CD4-positive, alpha-beta T cell treated with Interleukin-4 for 4 hours (primary cell): ENCODE measurements around the gene LILRB1.
"Not testable (repeated sequence)": the region's sequence is repeated elsewhere in the genome, so short reads cannot be mapped to it uniquely, and the experiment has no call there.

Source experiments
- DNase-seq: peaks from one replicate; pipeline ENCODE4 v3.0.0-alpha.2; 2020

LILRB1 gene

DNA sequence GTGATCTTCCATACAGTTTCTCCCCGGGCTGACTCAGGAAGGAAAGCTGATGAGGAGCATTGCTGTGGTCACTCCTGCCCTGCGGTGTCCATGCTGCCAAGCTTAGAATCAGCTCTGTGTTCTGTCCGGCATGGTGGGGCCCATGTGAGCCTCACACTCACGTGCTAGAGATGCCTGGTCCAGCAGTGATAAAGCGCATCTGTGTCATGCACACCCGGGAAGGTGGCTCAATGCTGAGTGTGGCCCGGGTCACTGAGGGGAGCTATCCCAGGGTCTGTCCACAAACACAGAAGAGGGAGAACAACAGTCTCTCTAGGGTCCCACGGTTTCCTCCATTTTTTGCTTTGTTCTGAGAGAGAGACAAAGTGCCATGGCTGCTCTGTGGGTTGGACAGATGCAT is 3.5 kb upstream of the LILRB1 start:
- DNase-seq, result no peak

DNA sequence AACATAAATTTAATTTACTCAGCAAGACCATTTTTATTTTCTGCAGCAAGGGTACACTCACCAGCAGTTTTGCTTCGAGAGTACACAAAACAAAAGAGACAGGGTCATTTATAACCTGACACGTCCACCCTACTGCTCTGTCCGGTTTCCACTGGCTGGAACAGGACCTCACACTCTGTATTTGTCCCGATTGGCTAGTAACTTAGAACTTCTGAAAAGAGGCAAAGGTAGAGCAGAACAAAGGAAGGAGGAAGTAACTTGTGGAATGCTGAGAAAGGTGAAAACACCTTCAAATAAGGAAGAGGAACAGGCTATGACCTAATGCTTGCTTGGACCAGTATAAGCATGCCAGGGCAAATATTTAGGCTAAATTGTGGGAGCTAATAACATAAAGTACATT is 2.4 kb upstream of the LILRB1 start:
- DNase-seq, result not testable (repeated sequence)

DNA sequence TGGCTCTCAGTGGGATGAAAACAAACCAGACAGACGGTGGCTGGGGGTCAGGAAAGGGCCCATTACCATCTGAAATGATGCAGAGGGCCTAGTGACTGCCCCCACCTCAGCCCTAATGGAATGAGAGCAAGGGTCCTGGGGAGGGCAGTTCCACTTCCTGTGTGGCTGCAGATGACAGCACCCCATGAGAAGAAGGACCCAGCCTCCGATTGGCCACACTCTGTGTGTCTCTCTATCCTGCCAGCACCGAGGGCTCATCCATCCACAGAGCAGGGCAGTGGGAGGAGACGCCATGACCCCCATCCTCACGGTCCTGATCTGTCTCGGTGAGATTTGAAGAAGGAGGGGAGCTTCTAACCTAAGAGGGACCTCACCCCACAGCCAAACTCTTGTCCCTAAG is 498 bp downstream of the LILRB1 start:
- DNase-seq, result no peak

DNA sequence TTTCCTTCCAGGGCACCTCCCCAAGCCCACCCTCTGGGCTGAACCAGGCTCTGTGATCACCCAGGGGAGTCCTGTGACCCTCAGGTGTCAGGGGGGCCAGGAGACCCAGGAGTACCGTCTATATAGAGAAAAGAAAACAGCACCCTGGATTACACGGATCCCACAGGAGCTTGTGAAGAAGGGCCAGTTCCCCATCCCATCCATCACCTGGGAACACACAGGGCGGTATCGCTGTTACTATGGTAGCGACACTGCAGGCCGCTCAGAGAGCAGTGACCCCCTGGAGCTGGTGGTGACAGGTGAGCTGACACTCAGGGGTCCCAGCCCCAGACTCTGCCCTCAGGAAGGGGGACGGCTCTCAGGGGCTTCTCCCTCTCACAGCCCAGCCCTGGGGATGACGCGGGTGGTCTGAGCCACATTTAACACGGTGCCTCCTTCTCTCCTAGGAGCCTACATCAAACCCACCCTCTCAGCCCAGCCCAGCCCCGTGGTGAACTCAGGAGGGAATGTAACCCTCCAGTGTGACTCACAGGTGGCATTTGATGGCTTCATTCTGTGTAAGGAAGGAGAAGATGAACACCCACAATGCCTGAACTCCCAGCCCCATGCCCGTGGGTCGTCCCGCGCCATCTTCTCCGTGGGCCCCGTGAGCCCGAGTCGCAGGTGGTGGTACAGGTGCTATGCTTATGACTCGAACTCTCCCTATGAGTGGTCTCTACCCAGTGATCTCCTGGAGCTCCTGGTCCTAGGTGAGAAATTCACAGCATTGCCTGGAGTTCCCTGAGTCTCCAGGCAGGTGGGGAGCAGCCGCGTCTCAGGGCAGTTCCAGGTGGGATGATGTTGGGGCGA is 1.4 kb downstream of the LILRB1 start:
- DNase-seq, result not testable (repeated sequence)

DNA sequence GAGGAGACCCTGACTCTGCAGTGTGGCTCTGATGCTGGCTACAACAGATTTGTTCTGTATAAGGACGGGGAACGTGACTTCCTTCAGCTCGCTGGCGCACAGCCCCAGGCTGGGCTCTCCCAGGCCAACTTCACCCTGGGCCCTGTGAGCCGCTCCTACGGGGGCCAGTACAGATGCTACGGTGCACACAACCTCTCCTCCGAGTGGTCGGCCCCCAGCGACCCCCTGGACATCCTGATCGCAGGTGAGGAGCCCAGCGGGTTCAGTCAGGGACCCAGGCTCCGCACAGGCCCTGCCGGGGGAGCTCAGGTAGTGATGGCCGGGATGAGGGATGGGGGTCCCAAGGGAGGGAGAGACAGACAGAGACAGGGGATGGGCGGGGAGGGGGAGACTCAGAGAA is 2.2 kb downstream of the LILRB1 start:
- DNase-seq, result not testable (repeated sequence)

DNA sequence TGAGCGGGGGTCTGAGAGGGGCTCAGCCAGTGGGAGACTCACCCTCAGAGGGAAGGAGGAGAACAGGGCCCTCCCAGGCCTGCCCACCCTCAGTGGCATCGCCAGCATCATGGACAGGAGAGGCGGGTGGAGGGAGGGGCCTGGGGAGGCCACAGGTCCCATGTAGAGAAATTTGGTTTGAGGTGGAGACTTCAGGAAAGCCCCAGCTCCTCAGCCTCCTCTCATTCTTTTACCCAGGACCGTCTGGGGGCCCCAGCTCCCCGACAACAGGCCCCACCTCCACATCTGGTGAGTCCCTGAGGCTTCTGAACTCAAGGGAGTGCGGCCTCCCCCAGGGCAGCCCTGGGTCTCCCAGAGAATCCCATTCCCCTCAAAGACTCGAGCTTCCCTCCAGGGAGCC is 3.1 kb downstream of the LILRB1 start:
- no peak for DNase-seq

DNA sequence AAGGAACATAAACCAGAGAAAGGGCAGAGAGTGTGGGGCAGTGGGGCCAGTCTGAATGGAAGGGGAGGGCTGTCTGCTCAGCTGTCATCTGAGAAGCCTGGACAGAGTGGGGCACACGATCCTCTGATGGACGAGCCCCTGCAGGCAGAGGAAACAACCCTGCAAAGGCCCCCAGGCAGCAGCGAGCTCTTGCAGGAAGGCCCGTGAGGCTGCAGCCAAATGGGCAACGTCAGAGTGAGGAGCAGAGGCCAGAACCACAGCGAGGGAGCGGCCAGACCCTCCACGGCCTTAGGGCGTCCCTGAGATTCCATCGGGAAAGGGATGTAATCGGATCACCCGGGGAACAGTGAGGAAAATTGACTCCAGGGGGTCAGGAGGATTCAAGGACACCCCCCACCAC is 5.8 kb downstream of the LILRB1 start:
- DNase-seq, result not testable (repeated sequence)

DNA sequence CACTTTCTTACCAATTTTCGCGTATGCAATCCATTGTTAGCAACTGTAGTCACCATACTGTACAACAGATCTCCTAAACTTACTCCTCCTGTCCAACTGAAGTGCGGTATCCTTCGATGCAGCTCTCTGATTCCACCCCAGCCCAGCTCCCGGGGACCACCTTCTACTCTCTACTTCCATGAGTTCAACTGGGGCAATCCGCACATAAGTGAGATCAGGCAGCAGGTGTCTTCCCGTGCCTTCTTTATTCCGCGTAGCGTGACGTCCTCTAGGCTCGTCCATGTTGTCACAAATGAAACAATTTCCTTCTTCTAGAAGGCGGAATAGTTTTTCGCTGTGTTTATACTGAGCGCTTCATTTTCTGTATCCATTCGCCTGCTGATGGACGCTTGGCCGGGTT is 8.4 kb downstream of the LILRB1 start:
- DNase-seq, result no peak

DNA sequence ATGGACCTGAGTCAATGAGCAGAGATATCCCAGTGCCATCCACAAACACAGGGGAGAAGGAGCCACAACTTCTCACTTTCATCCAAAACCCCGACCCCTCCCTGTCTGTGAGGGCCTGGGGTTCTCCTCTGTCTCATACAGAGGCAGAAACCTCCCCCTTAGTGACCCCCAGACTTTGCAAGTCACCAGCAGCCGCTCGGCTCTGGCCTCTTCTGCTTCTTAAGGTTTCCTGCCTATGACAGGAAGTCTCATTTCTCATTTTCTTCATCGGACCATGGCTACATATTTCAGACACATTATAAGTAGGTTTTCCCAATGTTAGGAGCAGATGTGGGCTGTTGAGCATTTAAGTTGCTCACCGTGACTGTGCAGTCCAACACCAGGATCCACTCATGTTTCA is 12.7 kb downstream of the LILRB1 start:
- not testable (repeated sequence) for DNase-seq

DNA sequence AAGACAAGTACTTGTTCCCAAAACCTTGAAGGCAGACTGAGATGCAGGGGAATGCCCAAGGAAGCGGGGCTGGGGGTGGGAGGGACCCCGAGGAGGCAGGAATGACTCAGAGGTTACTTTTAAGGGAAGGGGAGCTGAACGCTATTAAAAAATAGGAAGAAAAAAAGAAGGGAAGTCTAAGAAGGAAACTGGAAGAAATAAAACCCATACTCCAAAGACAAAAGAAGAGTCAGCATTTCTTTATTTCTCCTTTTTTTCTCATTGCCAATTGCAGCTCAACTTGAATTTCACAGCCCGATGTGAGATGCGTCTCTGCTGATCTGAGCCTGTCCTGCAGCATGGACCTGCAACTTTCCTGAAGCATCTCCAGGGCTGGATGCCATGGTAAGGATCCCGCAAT is 13.3 kb downstream of the LILRB1 start:
- DNase-seq, result not testable (repeated sequence)

DNA sequence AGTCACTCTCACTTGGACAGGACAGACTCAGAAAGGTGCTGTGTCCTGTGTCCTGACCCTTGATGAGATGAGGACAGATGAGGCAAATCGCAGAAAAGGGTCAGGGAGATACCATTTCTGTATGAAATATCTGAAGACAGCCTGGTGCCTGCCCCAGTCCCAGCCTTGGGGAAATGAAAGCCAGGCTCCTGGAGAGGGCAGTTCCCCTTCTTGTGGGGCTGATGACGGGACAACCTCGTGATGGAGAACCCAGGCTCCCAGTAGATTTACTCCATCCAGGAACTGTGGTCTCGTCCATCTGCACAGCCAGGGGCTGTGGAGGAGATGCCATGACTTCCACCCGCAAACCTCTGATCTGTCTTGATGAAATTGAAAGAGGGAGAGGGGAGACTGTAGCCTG is 13.8 kb downstream of the LILRB1 start:
- no peak for DNase-seq

DNA sequence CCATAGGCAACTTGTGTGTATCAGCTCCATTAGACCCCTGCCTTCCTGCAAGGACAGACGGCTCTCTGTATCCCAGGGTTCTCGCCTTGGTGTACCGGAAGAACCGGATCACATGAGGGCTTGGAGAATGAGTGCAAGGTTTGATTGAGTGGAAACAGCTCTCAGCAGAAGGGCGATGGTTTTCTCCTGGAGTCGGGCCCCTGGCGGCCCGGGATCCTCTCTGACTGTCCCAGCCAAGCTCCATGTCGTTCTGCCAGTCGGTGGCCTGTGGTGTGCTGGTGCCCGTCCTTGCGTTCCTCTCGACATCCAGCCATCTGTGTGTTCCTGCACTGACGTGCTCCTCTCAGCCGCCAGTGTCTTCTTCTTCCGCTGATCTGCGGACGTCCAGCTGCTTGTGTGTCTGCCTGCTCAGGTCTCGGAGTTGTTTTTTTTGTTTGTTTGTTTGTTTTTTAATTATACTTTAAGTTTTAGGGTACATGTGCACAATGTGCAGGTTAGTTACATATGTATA is 16.1 kb downstream of the LILRB1 start:
- no peak for DNase-seq

DNA sequence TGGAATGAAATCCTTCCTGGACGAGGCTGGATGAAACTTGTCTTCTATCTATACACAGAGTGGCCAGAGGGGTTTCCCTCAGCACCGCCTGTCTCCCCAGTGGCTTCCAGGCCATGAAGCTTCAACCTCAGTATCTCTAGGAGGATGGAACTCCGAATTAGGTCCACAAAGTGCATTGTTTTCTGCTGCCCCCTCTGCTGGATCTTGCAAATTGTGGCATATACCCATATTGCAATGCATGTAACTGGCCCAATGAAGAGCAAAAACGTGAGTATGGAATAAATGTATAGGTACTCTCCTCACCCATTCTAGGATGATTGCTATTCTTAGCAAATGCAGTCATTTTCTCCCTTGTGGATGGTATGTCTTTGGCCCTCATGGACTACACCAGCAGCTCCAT is 17.8 kb downstream of the LILRB1 start:
- DNase-seq, result no peak

DNA sequence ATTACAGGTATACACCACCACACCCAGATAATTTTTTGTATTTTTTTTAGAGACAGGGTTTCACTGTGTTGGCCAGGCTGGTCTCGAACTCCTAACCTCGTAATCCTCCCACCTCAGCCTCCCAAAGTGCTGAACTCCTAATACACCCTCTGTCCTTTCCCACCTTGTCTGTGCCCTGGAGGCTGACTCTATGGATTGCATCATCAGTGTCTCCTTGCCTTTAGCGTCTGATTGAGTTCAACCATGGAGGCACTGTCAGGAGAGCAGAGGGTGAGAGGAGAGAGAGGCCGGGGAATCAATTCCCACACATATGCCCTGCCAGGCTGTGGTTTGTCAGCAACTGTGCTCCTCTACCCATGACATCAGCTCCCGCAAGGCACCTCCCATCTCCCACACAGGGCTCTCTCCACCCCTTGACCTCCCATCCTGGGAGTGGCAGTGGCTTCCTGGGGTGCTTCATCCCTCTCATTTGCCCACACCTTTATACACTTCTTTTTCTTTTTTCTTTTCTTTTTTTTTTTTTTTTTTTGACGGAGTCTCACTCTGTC is 19.9 kb downstream of the LILRB1 start:
- no peak for DNase-seq

DNA sequence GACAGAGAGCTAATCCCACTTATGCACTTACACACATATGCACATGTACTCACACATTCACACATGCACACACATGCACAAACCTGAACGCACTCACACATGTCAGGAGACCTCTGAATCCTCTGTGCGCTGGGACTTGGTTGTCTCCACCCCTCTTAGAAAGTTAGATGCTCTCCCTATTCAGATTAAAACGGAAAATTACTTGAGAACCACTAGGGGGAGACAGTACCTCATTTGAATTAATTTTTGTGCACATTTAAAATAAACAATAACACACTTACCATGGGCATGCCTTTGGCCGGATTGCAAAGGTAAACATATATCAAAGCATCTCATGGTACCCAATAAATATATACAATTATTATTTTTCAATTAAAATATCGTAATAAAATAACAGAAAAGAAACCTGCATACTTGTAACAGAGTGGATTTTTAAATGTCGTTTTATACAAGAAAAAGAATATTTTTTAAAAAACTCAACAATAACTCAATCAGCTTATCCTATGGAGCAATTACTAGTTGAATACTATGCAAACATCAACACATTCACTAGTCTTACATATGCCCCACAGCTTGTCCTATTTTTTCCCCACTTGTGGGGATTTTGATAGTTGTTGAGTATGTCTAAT is 23.0 kb downstream of the LILRB1 start:
- DNase-seq, result peak; percentile 24

DNA sequence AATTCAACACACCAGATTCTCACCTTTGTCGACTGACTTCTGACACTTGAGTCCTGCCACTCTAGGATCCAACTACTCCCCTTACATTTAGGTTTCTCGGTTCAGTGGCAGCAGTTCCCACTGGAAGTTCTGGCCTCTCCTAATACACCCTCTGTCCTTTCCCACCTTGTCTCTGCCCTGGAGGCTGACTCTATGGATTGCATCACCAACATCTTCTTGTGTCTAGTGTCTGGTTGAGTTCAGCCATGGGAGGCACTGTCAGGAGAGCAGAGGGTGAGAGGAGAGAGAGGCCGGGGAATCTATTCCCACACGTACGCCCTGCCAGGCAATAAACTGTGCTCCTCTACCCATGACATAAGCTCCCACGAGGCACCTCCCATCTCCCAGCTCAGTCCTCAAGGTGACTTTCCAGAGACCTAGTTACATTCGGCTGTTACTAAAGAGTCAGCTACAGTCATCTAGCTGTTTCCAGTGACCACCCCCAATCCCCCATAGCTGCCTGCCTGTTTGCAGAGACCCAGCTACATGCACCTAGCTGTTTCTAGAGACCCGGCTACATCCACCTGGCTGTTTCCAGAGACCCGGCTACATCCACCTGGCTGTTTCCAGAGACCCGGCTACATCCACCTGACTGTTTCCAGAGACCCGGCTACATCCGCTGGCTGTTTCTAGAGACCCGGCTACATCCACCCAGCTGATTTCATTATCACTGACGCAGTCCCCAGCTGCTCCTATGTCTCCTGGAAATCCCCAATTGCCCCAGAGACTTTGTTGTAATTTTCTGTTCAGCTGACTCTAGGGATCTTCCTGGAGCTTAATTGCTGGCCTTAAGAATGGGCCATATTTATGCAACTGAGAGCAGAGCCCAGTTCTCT is 24.4 kb downstream of the LILRB1 start:
- no peak for DNase-seq

DNA sequence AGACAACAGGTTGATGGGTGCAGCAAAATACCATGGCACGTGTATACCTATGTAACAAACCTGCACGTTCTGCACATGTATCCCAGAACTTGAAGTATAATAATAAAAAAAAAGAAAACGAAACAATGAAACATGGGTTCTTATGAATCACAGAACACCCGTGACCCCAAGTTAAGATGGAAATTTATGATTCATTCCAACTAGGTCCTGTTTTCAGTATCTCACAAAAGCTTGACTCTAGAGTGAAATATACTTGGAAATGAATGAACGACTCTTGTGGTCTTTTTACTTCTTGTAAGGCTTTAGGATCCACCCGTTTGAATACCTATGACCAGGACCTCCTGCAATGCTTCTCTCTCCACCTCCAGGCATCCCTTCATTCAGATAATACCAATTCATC is 29.0 kb downstream of the LILRB1 start:
- no peak for DNase-seq

DNA sequence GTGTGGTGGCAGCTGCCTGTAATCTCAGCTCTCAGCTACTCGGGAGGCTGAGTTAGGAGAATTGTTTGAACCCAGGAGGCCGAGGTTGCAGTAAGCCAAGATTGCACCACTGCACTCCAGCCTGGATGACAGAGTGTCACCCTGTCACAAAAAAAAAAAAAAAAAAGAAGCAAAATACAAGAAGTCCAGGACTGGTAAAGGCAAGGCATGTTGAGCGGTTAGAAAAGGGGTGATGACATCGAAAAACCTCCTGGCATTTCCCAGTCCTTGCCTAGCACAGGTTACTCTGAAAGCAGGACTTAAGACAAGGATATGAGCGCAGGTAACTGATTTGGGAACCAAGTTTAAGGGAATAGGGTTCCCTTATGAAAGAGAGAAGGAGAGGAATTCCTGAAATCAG is 30.0 kb downstream of the LILRB1 start:
- no peak for DNase-seq

DNA sequence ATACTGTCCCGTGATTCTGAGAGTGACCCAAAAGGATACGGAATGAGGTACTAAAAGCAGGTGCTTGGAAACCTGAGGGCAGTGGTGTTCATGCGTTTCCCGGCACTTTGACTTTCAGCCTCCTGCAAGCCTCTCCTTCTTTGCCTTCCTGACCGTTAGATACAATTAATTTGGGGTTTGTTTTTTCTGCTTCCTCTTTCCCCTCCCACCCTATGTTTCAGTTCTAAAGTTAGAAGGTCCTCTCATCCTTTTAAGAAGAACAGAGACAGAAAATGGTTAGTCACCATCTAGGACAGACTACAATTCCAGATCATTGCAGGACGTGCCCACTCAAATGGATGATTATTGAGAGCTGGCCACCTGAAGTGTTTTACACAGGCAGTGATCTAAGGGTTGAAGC is 30.7 kb downstream of the LILRB1 start:
- DNase-seq, result no peak

DNA sequence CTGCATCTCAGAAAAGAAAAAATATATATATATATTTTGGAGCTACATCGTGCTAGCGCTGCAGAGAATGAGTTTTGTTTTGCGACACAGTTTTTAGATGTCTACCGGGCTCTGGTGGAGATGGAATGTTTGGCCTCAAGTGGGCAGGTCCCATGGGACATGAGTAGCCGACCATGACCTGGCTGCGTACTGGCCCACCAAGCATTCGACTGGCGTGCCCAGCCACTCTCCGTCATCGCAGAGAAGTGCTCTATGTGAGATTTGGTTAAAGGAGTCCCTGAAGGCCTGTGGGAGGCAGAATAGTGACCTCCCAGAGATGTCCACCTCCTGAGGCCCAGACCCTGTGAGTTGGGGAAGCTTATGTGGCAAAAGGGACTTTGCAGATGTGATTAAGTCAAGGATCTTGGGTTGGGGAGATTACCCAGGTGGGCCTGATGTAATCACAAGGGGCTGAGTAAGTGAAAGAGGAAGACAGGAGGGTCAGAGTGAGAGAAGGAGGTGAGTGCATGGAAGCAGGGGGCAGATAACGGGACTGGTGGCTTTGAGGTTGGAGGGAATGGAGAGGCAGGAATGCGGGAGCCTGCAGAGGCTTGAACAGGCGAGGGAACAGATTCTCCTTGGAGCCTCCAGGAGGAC is 31.7 kb downstream of the LILRB1 start:
- no peak for DNase-seq

DNA sequence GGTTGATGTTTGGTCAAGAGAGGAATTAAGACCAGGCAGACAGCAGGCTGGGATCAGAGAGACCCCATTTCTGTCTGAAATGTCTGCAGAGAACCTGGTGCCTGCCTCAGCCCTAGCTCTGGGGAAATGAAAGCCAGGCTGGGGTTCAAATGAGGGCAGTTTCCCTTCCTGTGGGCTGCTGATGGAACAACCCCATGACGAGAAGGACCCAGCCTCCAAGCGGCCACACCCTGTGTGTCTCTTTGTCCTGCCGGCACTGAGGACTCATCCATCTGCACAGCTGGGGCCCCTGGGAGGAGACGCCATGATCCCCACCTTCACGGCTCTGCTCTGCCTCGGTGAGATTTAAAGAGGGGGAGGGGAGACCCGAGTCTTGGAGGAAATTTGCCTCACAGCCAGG is 32.4 kb downstream of the LILRB1 start, which contains the start of gene LILRB4:
Gene LILRB4 (plus strand): TSS at position 256 of the 400 bp plus-strand sequence. CDS start 49 bp downstream, at position 305.
- DNase-seq, result peak; percentile 17

DNA sequence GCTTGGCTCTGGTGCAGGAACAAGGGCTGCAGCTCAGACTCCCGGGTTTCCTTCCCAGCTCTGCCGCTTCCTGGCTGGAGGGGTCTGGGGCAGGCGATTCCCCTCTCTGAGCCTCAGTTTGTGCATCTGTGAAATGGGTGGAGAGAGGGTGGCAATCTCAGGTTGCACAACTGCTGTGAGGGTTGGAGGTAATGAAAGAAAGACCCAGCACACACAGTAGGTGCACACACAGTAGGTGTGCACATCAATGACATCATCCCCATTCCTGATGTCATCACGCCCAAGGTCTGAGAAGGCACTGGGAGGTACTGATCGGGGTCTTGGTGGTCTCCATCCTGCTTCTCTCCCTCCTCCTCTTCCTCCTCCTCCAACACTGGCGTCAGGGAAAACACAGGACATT is 35.2 kb downstream of the LILRB1 start:
- no peak for DNase-seq
